HG02970 (cell line): ENCODE measurements around the gene TMF1.

Source experiments
- ATAC-seq: cut with Tn5 transposase; IDR thresholded peaks from one replicate; pipeline ENCODE4 v1.9.1; 2021; ENCODE audit warnings: mild to moderate bottlenecking, moderate library complexity, moderate number of reproducible peaks; ENCODE audit not compliant: unreplicated experiment, low FRiP score

Gene TMF1

GRCh38 chr3:68984011-68984530 is 68.1 kb downstream of the TMF1 start:
- no peak for ATAC-seq

- no peak for ATAC-seq
Measured at GRCh38 chr3:68977486-68978167, 74.5 kb downstream of the TMF1 start.

- no peak for ATAC-seq
Measured at GRCh38 chr3:68974711-68975110, 77.4 kb downstream of the TMF1 start.

- ATAC-seq = no peak
Measured at GRCh38 chr3:68973639-68974038, 78.5 kb downstream of the TMF1 start.

- ATAC-seq = no peak
Measured at GRCh38 chr3:68972358-68972979, 79.7 kb downstream of the TMF1 start.
